IMR-90 (cell line): ENCODE data around the gene CPNE9. TPM values are rescaled to one million over a fixed set of nuclear protein-coding genes. Genes with fewer than 3 reads are reported as not detected.

Experiments
- ATAC-seq: fragments of 200-7000 bp; cut with Tn5 transposase; 2 replicates; pipeline ENCODE4 v1.9.1; 2020; ENCODE audit warnings: low read depth, mild to moderate bottlenecking, moderate library complexity
- BruUV-seq: library from RNA; stranded (reverse); fragments of 400-500 nt; replicated peaks from 2 replicates; lab custom pipeline; 2021; lab: Mats Ljungman, UMichigan
- CTCF ChIA-PET: fragments of 300-600 bp; formaldehyde crosslinking; extraction: SDS; loops from one replicate; lab custom pipeline; 2021; ENCODE audit warnings: antibody characterized with exemption; lab: Yijun Ruan, JAX
- POLR2A ChIA-PET: fragments of 300-600 bp; sonication (Branson Sonifier 250); formaldehyde crosslinking; loops from one replicate; lab custom pipeline; 2022; ENCODE audit warnings: antibody characterized with exemption; ENCODE audit not compliant: unreplicated experiment; lab: Charles Lee
- DNase-seq: peaks from one replicate; pipeline ENCODE4 v3.0.0; 2013
- H2AFZ ChIP-seq: replicated peaks from 2 replicates; pipeline ENCODE3; 2013; ENCODE audit warnings: low read length, mild to moderate bottlenecking; ENCODE audit not compliant: poor library complexity
- H2AK5ac ChIP-seq: 2 replicates; pipeline ENCODE4 v1.6.1; 2013; ENCODE audit warnings: low read depth, low read length, inconsistent platforms
- H2AK9ac ChIP-seq: replicated peaks from 2 replicates; pipeline ENCODE3; 2013; ENCODE audit warnings: mild to moderate bottlenecking, low read depth, low read length, moderate library complexity; ENCODE audit not compliant: poor library complexity
- H2BK120ac ChIP-seq: 2 replicates; pipeline ENCODE4 v1.6.1; 2013; ENCODE audit warnings: low read depth, low read length, inconsistent platforms
- H2BK15ac ChIP-seq: 3 replicates; pipeline ENCODE4 v1.6.1; 2013; ENCODE audit warnings: low read depth, low read length, inconsistent platforms
- H2BK20ac ChIP-seq: 2 replicates; pipeline ENCODE4 v1.6.1; 2013; ENCODE audit warnings: low read depth, mild to moderate bottlenecking, inconsistent platforms, low read length, moderate library complexity
- H2BK5ac ChIP-seq: 2 replicates; pipeline ENCODE4 v1.6.1; 2013; ENCODE audit warnings: mild to moderate bottlenecking, low read depth, low read length, inconsistent platforms; ENCODE audit not compliant: poor library complexity, severe bottlenecking
- H3K14ac ChIP-seq: replicated peaks from 2 replicates; pipeline ENCODE4 v1.6.1; 2013; ENCODE audit warnings: low read depth, low read length, inconsistent platforms
- H3K18ac ChIP-seq: 2 replicates; pipeline ENCODE4 v1.6.1; 2013; ENCODE audit warnings: low read depth, low read length, control low read depth
- H3K23ac ChIP-seq: 2 replicates; pipeline ENCODE4 v1.6.1; 2013; ENCODE audit warnings: low read depth, low read length, inconsistent platforms
- H3K27ac ChIP-seq: 2 replicates; pipeline ENCODE4 v1.5.1; 2013; ENCODE audit warnings: mild to moderate bottlenecking, control low read depth, low read length; ENCODE audit not compliant: insufficient read depth
- H3K27me3 ChIP-seq: 2 replicates; pipeline ENCODE4 v1.6.1; 2013; ENCODE audit warnings: low read length; ENCODE audit not compliant: control insufficient read depth, insufficient read depth
- H3K36me3 ChIP-seq: 2 replicates; pipeline ENCODE4 v1.6.1; 2013; ENCODE audit warnings: low read length, mixed read lengths; ENCODE audit not compliant: control insufficient read depth, insufficient read depth
- H3K4ac ChIP-seq: 2 replicates; pipeline ENCODE4 v1.6.1; 2013; ENCODE audit warnings: low read depth, low read length, inconsistent platforms
- H3K4me1 ChIP-seq: 2 replicates; pipeline ENCODE4 v1.6.1; 2013; ENCODE audit warnings: low read length, mixed read lengths; ENCODE audit not compliant: control insufficient read depth, insufficient read depth
- H3K4me2 ChIP-seq: 2 replicates; pipeline ENCODE4 v1.6.1; 2013; ENCODE audit warnings: low read depth, mild to moderate bottlenecking, control low read depth, low read length, moderate library complexity
- H3K4me3 ChIP-seq: 2 replicates; pipeline ENCODE4 v1.5.1; 2013; ENCODE audit warnings: low read depth, mild to moderate bottlenecking, control low read depth, low read length, moderate library complexity; ENCODE audit not compliant: insufficient read depth
- H3K56ac ChIP-seq: 2 replicates; pipeline ENCODE4 v1.6.1; 2013; ENCODE audit warnings: low read length, inconsistent platforms; ENCODE audit not compliant: insufficient read depth; ENCODE audit errors: extremely low read depth
- H3K79me1 ChIP-seq, 2 experiments: 2 replicates each; pipeline ENCODE4 v1.6.1; 2013; ENCODE audit warnings: low read length in 2 of 2, inconsistent platforms in 1 of 2, low read depth in 1 of 2
- H3K9ac ChIP-seq: 2 replicates; pipeline ENCODE4 v1.6.1; 2013; ENCODE audit warnings: low read depth, low read length, control low read depth
- H3K9me1 ChIP-seq: 2 replicates; pipeline ENCODE4 v1.6.1; 2013; ENCODE audit warnings: low read length, inconsistent platforms; ENCODE audit not compliant: insufficient read depth
- H3K9me3 ChIP-seq: 2 replicates; pipeline ENCODE4 v1.6.1; 2013; ENCODE audit warnings: low read length; ENCODE audit not compliant: control insufficient read depth, insufficient read depth
- H4K20me1 ChIP-seq: 2 replicates; pipeline ENCODE4 v1.6.1; 2013; ENCODE audit warnings: low read length, inconsistent platforms; ENCODE audit not compliant: insufficient read depth
- H4K5ac ChIP-seq: 2 replicates; pipeline ENCODE4 v1.6.1; 2013; ENCODE audit warnings: mild to moderate bottlenecking, low read depth, low read length, control low read depth
- H4K8ac ChIP-seq, 2 experiments: 2 replicates each; pipeline ENCODE4 v1.6.1; 2013; ENCODE audit warnings: low read depth in 2 of 2, low read length in 2 of 2, control low read depth in 1 of 2, inconsistent platforms in 1 of 2
- H4K91ac ChIP-seq: 2 replicates; pipeline ENCODE4 v1.6.1; 2013; ENCODE audit warnings: low read depth, low read length, inconsistent platforms; ENCODE audit not compliant: insufficient read depth
- BHLHE40 ChIP-seq: fragments of 150-350 bp; IDR thresholded peaks from 2 replicates; pipeline ENCODE4 v1.6.1; 2016; ENCODE audit warnings: mild to moderate bottlenecking, low read depth, low read length
- CEBPB ChIP-seq: IDR thresholded peaks from 2 replicates; pipeline ENCODE4 v1.6.1; 2012; ENCODE audit warnings: low read depth, low read length, improper control_type of control experiment
- CHD1 ChIP-seq: IDR thresholded peaks from 2 replicates; pipeline ENCODE4 v1.6.1; 2012; ENCODE audit warnings: low read depth, low read length, improper control_type of control experiment
- CTCF ChIP-seq: conservative IDR thresholded peaks from 2 replicates; pipeline ENCODE4 v1.5.1; 2012; ENCODE audit warnings: mild to moderate bottlenecking, low read depth, low read length, improper control_type of control experiment
- ELK1 ChIP-seq: fragments of 150-350 bp; IDR thresholded peaks from 2 replicates; pipeline ENCODE4 v1.6.1; 2016; ENCODE audit warnings: low read depth, mild to moderate bottlenecking, low read length, moderate library complexity, borderline replicate concordance
- FOS ChIP-seq: fragments of 150-350 bp; IDR thresholded peaks from 2 replicates; pipeline ENCODE4 v1.6.1; 2016; ENCODE audit warnings: low read depth, low read length
- MAFK ChIP-seq: IDR thresholded peaks from 2 replicates; pipeline ENCODE4 v1.6.1; 2012; ENCODE audit warnings: low read depth, low read length, improper control_type of control experiment
- MAZ ChIP-seq: IDR thresholded peaks from 2 replicates; pipeline ENCODE4 v1.6.1; 2012; ENCODE audit warnings: low read depth, mild to moderate bottlenecking, low read length, improper control_type of control experiment, moderate library complexity, borderline replicate concordance
- MXI1 ChIP-seq: IDR thresholded peaks from 2 replicates; pipeline ENCODE4 v1.6.1; 2012; ENCODE audit warnings: low read depth, mild to moderate bottlenecking, low read length, moderate library complexity, borderline replicate concordance
- NFE2L2 ChIP-seq: fragments of 150-350 bp; IDR thresholded peaks from 2 replicates; pipeline ENCODE4 v1.6.1; 2016; ENCODE audit warnings: low read depth, mild to moderate bottlenecking, low read length
- POLR2A ChIP-seq: IDR thresholded peaks from 2 replicates; pipeline ENCODE4 v1.6.1; 2012; ENCODE audit warnings: mild to moderate bottlenecking, low read depth, low read length
- RAD21 ChIP-seq: IDR thresholded peaks from 2 replicates; pipeline ENCODE4 v1.6.1; 2012; ENCODE audit warnings: low read length, improper control_type of control experiment
- RCOR1 ChIP-seq: IDR thresholded peaks from 2 replicates; pipeline ENCODE4 v1.6.1; 2012; ENCODE audit warnings: mild to moderate bottlenecking, low read length, improper control_type of control experiment; ENCODE audit not compliant: insufficient replicate concordance
- RFX5 ChIP-seq: IDR thresholded peaks from 2 replicates; pipeline ENCODE4 v1.8.0; 2012; ENCODE audit warnings: low read depth, mild to moderate bottlenecking, low read length, moderate library complexity
- SMC3 ChIP-seq: fragments of 150-350 bp; IDR thresholded peaks from 2 replicates; pipeline ENCODE4 v1.6.1; 2016; ENCODE audit warnings: low read depth, mild to moderate bottlenecking, antibody characterized with exemption, low read length, moderate library complexity
- USF2 ChIP-seq: fragments of 150-350 bp; IDR thresholded peaks from 2 replicates; pipeline ENCODE4 v1.6.1; 2017; ENCODE audit warnings: mild to moderate bottlenecking, antibody characterized with exemption, low read length, low read depth
- WGBS, 2 experiments: methylation state at CpG; one replicate each; pipeline versions ENCODE4 v1.1.5 to v1.1.7; 2013; ENCODE audit warnings: missing lambda C conversion rate in 2 of 2; ENCODE audit not compliant: insufficient read length in 1 of 2; ENCODE audit errors: extremely low coverage in 2 of 2; 5-methylcytosine and 5-hydroxymethylcytosine counted together
- dilution Hi-C: fragments of 300-500 bp; cut with HindIII; formaldehyde crosslinking; loops from one replicate; pipeline ENCODE4 v1.14.3; 2018; ENCODE audit warnings: low sequenced_read_pairs; ENCODE audit not compliant: unreplicated experiment
- in situ Hi-C: fragments of 300-500 bp; cut with MboI; formaldehyde crosslinking; loops from 3 replicates; pipeline ENCODE4 v1.14.3; 2019; ENCODE audit warnings: low sequenced_read_pairs, inconsistent platforms, mixed read lengths
- intact Hi-C: fragments of 100-400 bp; cut with micrococcal nuclease; formaldehyde crosslinking; loops from 2 replicates; pipeline ENCODE4 v1.10.0; 2022
- polyA plus RNA-seq, 3 experiments: library from polyadenylated mRNA; depleted of rRNA; stranded (reverse); fragments of >200 nt; gene quantifications; 2 replicates each; pipeline ENCODE4 v1.2.3, GENCODE V29; 2012; ENCODE audit warnings: low replicate concordance in 1 of 3
- total RNA-seq: library from RNA; depleted of rRNA; stranded (reverse); fragments of >200 nt; gene quantifications from 2 replicates; pipeline ENCODE4 v1.2.3, GENCODE V29; 2012

Gene CPNE9
- total and polyA plus RNA-seq, 2 of the 4 experiments (the other 2 are of a cell fraction): not detected

- no peak for TF ChIP-seq MAFK
- no peak for TF ChIP-seq ELK1
- no peak for TF ChIP-seq RAD21
- TF ChIP-seq SMC3: no peak
- TF ChIP-seq FOS: no peak
- TF ChIP-seq CTCF: no peak
- no peak for TF ChIP-seq NFE2L2
- TF ChIP-seq RCOR1: no peak
- TF ChIP-seq CHD1: no peak
- TF ChIP-seq CEBPB: no peak
- no peak for TF ChIP-seq RFX5
- no peak for TF ChIP-seq POLR2A
- TF ChIP-seq MXI1: no peak
- TF ChIP-seq MAZ: no peak
- no peak for TF ChIP-seq BHLHE40
- TF ChIP-seq USF2: no peak
- ATAC-seq: no peak
- Histone ChIP-seq H2BK5ac (no peak overlapping the region), H3K18ac (no peak overlapping the region), H3K56ac (no peak overlapping the region), H3K4ac (no peak overlapping the region), H3K79me1 (peaks cover 1 to 23% of the 10 kb centered on the region in 2 experiments), H3K27me3 (no peaks in the 10 kb centered on the region), H3K14ac (no peak overlapping the region), H2AFZ (no peak overlapping the region), H3K4me1 (peaks cover under 1% of the 10 kb centered on the region; the same call in 1 of the 2 replicates), H4K91ac (no peak overlapping the region), H3K36me3 (peaks cover 35% of the 10 kb centered on the region), H3K27ac (no peak overlapping the region), H2BK15ac (no peak overlapping the region), H2AK9ac (no peak overlapping the region), H2AK5ac (no peak overlapping the region), H3K9ac (no peak overlapping the region), H4K20me1 (no peaks in the 10 kb centered on the region; the same call in 1 of the 2 replicates), H2BK20ac (no peak overlapping the region), H3K9me3 (no peaks in the 10 kb centered on the region), H3K23ac (no peak overlapping the region), H4K8ac (no peak overlapping the region), H3K9me1 (peaks cover 16% of the 10 kb centered on the region), H4K5ac (no peak overlapping the region), H3K4me2 (no peak overlapping the region), H3K4me3 (no peak overlapping the region), H2BK120ac (no peak overlapping the region)
- WGBS, 2 experiments: no CpG with 5 or more reads among the region's 5 CpGs
- DNase-seq: no peak
- in situ Hi-C loops (no loop called here), intact Hi-C loops (no loop called here), dilution Hi-C loops (no loop called here)
- ChIA-PET POLR2A (no interaction called here), CTCF (no interaction called here)
- BruUV-seq: no TSS peak
Measured at GRCh38 chr3:9761919-9762318, 58.3 kb downstream of the CPNE9 start.
